A673 (cell line): ENCODE results near the gene MPV17L2. TPM values are rescaled to one million over a fixed set of nuclear protein-coding genes. Genes with fewer than 3 reads are reported as not detected.
A peak's percentile ranks its signal among the peaks of the same experiment; 100 is the strongest.

Source experiments
- BruUV-seq: library from RNA; stranded (reverse); fragments of 400-500 nt; replicated peaks from 2 replicates; lab custom pipeline; 2021; lab: Mats Ljungman, UMichigan
- CTCF ChIA-PET: fragments of 300-600 bp; sonication (Branson Sonifier 250); formaldehyde crosslinking; loops from one replicate; lab custom pipeline; 2022; ENCODE audit warnings: antibody characterized with exemption; lab: Charles Lee
- POLR2A ChIA-PET: fragments of 300-600 bp; sonication (Branson Sonifier 250); formaldehyde crosslinking; loops from one replicate; lab custom pipeline; 2022; ENCODE audit warnings: antibody characterized with exemption; ENCODE audit not compliant: low non-redundant PET; lab: Charles Lee
- DNase-seq: peaks from one replicate; pipeline ENCODE4 v3.0.0-alpha.2; 2015; ENCODE audit warnings: low spot score
- H3K27ac ChIP-seq: fragments of 200-600 bp; sonication (generic); 2 replicates; pipeline ENCODE4 v1.5.1; 2016; ENCODE audit warnings: mixed run types, low read depth, mild to moderate bottlenecking, mixed read lengths, antibody characterized with exemption, low read length; ENCODE audit not compliant: poor library complexity, severe bottlenecking
- H3K27me3 ChIP-seq: fragments of 200-600 bp; sonication (generic); replicated peaks from 2 replicates; pipeline ENCODE4 v1.6.1; 2017; ENCODE audit warnings: mixed run types, low read depth, mild to moderate bottlenecking, mixed read lengths, antibody characterized with exemption, low read length; ENCODE audit not compliant: insufficient read depth, poor library complexity
- H3K36me3 ChIP-seq: fragments of 200-600 bp; sonication (generic); 2 replicates; pipeline ENCODE4 v1.6.1; 2016; ENCODE audit warnings: mixed run types, mild to moderate bottlenecking, mixed read lengths, antibody characterized with exemption, low read length; ENCODE audit not compliant: insufficient read depth, poor library complexity, severe bottlenecking
- H3K4me1 ChIP-seq: fragments of 200-600 bp; sonication (generic); 2 replicates; pipeline ENCODE4 v1.6.1; 2017; ENCODE audit warnings: mixed run types, mild to moderate bottlenecking, mixed read lengths, antibody characterized with exemption, low read length; ENCODE audit not compliant: insufficient read depth, poor library complexity, severe bottlenecking
- H3K4me3 ChIP-seq: fragments of 200-600 bp; sonication (generic); 2 replicates; pipeline ENCODE4 v1.5.1; 2016; ENCODE audit warnings: low read depth, mixed run types, mild to moderate bottlenecking, mixed read lengths, low read length; ENCODE audit not compliant: poor library complexity, severe bottlenecking
- H3K9me3 ChIP-seq: fragments of 200-600 bp; sonication (generic); 2 replicates; pipeline ENCODE4 v1.6.1; 2016; ENCODE audit warnings: mixed run types, low read depth, mild to moderate bottlenecking, mixed read lengths, antibody characterized with exemption, low read length; ENCODE audit not compliant: poor library complexity, severe bottlenecking
- EZH2 ChIP-seq: fragments of 200-600 bp; sonication (generic); IDR thresholded peaks from 2 replicates; pipeline ENCODE4 v1.6.1; 2017; ENCODE audit warnings: borderline replicate concordance, low read depth, mild to moderate bottlenecking, mixed read lengths, antibody characterized with exemption, low read length; ENCODE audit not compliant: poor library complexity, severe bottlenecking
- intact Hi-C: fragments of 100-400 bp; cut with micrococcal nuclease; formaldehyde crosslinking; loops from one replicate; pipeline ENCODE4 v1.10.0; 2022; ENCODE audit not compliant: unreplicated experiment
- total RNA-seq: library from RNA; stranded (reverse); gene quantifications from 2 replicates; pipeline ENCODE4 v1.2.3, GENCODE V29; 2021
- TF ChIP-seq, protein P1 (sequence below): fragments of 300-800, 200-600 bp; sonication (generic); conservative IDR thresholded peaks from 2 replicates; pipeline ENCODE4 v1.5.1; 2017; ENCODE audit warnings: low read depth, mild to moderate bottlenecking, antibody characterized with exemption, low read length, moderate library complexity, mixed read lengths

Gene MPV17L2
- total RNA-seq, 1 experiment from 2014 or later, result 20.2 TPM

DNA sequence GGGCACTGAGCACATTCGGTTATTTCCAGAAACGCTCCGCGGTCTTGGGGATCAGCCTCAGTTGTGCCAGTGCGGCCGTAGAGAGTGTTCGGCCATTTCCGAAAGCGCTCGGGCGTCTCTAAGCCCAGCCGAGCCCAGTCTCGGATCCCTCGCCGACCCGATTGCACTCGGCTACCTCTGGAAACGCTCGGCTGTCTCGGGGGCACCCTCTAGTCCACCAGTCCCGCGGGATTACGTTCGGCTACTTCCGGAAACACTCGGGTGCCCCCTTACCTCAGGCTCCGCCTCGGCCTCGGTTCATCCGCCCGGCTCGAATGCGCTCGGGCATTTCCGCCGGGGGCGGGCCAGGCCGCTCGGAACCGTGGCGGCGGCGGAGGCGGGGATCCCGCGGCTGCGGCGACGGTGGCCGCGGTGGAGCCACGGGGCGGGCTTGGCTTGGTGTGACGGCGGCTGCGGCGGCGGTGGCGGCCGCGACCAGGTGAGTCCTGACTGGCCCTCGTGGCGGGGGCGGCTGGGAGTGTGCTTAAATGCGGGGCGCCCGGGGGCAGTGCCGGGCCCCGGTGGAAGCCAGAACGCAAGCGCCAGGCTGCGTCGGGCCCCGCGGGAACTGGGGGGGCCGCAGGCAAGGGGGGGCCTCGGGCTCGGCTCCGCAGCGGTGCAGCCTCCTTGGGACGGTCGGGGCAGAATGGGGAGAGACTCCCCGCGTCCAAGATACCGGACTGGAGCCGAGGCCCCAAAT lies 40.0 kb upstream of the MPV17L2 start, which contains the start of gene PIK3R2:
TSS of gene PIK3R2 (plus strand) at position 347 of the 739 bp plus-strand sequence. CDS start 2,717 bp downstream, outside the sequence.
- DNase-seq, result peak; percentile 99
- Histone ChIP-seq H3K36me3 (peaks cover 10% of the 10 kb centered on the region), H3K27me3 (no peaks in the 10 kb centered on the region), H3K4me1 (peaks cover 7% of the 10 kb centered on the region), H3K27ac (peak within 1 kb of the TSS; percentile 93), H3K4me3 (peak within 1 kb of the TSS; percentile 96), H3K9me3 (no peaks in the 10 kb centered on the region)
- no TSS peak for BruUV-seq
- TF ChIP-seq, protein P1, sequence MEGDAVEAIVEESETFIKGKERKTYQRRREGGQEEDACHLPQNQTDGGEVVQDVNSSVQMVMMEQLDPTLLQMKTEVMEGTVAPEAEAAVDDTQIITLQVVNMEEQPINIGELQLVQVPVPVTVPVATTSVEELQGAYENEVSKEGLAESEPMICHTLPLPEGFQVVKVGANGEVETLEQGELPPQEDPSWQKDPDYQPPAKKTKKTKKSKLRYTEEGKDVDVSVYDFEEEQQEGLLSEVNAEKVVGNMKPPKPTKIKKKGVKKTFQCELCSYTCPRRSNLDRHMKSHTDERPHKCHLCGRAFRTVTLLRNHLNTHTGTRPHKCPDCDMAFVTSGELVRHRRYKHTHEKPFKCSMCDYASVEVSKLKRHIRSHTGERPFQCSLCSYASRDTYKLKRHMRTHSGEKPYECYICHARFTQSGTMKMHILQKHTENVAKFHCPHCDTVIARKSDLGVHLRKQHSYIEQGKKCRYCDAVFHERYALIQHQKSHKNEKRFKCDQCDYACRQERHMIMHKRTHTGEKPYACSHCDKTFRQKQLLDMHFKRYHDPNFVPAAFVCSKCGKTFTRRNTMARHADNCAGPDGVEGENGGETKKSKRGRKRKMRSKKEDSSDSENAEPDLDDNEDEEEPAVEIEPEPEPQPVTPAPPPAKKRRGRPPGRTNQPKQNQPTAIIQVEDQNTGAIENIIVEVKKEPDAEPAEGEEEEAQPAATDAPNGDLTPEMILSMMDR, result peak; percentile 48; the same call in 1 of the 2 replicates
- TF ChIP-seq EZH2, result no peak
- CTCF ChIA-PET, result interaction anchor here (0.6 to 2.0 kb wide), 3 partner anchors 8 to 658 kb away, joined by 3 to 11 read pairs (median 3); no protein-coding TSS in a partner anchor
- POLR2A ChIA-PET, result interaction anchor here (0.6 kb wide), 1 partner anchor 633 kb away, joined by 7 read pairs; no protein-coding TSS in a partner anchor
- intact Hi-C loops, result loop anchor here (2.0 to 5.0 kb wide), 4 partner anchors 40 to 169 kb away; partner anchors contain the start of genes ARRDC2, LSM4 and MPV17L2

DNA sequence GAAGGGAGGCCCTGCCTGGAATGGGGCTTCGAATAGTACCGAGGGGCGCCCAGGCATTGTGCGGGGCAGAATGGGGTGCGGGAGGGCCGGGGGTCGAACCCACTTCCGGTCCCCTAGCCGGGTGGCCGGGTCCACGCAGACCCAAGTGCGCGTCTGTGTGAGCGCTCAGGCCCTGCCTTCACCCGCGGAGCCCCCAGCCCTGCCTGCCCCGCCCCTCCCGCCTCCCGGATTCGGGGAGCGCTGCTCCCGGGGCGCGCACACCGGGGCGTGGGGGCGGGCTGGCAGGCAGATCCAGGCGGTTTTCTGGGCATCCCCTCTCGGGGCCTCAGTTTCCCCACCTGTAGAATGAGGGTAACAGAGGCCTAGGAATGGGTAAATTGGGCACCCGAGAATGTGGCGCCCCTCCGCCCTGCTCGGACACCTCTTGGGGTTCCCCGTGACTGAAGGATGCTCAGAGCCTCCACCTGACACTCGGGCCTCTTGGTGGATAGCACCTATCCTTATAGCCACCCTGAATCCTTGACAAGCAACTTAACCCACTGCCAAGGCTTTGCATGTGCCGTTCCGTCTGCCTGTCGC lies 39.4 kb upstream of the MPV17L2 start:
- ChIA-PET CTCF (no interaction called here), POLR2A (no interaction called here)
- H3K27ac ChIP-seq, result peak overlapping the region; percentile 93
- TF ChIP-seq, protein P1, result no peak
- TF ChIP-seq EZH2, result no peak
- H3K9me3 ChIP-seq, result no peaks in the 10 kb centered on the region
- H3K4me3 ChIP-seq, result peak overlapping the region; percentile 96
- peaks cover 10% of the 10 kb centered on the region for H3K36me3 ChIP-seq
- intact Hi-C loops, result loop anchor here (2.0 to 5.0 kb wide), 4 partner anchors 39 to 169 kb away; partner anchors contain the start of genes ARRDC2, LSM4 and MPV17L2
- peaks cover 7% of the 10 kb centered on the region for H3K4me1 ChIP-seq
- DNase-seq, result no peak
- BruUV-seq, result TSS peak; percentile 14
- no peaks in the 10 kb centered on the region for H3K27me3 ChIP-seq

DNA sequence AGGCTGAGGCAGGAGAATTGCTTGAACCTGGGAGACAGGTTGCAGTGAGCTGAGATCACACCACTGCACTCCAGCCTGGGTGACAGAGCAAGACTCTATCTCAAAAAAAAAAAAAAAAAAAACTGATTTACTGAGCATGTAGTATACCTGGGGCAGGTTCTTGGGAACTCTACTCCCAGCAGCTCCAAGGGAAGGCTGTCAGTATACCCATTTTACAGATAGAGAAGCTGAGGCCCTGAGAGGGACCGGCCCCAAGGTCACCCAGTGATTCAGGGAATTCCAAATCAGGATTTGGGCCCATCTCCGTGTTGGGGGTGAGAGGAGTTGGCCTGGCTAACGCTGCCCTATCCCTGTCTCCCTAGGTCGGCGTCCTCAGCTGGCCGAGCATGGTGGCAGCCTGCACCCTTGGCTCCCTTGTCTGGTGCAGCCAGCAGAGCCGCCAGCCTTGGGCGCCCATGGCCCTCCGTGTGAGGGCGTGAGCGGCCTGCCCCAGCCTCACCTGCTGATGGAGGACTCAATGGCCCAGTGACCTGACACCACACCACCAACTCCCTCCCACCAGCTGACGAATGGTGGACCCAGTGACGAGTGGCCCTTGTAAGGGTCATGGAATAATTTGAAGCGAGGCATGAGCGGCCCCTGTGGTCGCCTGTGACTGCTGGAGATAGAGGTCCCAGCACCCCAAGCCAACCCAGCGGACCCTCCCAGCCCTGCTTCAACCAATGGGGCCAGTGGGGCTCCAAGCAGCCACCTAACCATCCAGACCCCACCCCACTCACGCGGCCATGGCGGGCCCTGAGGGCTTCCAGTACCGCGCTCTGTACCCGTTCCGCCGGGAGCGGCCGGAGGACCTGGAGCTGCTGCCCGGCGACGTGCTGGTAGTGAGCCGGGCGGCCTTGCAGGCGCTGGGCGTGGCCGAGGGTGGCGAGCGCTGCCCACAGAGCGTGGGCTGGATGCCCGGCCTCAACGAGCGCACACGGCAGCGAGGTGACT lies 37.6 kb upstream of the MPV17L2 start:
- no peak for DNase-seq
- peaks cover 10% of the 10 kb centered on the region for H3K36me3 ChIP-seq
- peaks cover 7% of the 10 kb centered on the region for H3K4me1 ChIP-seq
- BruUV-seq, result no TSS peak
- ChIA-PET CTCF (interaction anchor here (0.7 kb wide), 1 partner anchor 233 kb away, joined by 5 read pairs; no protein-coding TSS in a partner anchor), POLR2A (no interaction called here)
- H3K9me3 ChIP-seq, result no peaks in the 10 kb centered on the region
- intact Hi-C loops, result no loop called here
- H3K4me3 ChIP-seq, result no peak overlapping the region
- no peaks in the 10 kb centered on the region for H3K27me3 ChIP-seq
- TF ChIP-seq EZH2, result no peak
- TF ChIP-seq, protein P1, result no peak
- H3K27ac ChIP-seq, result no peak overlapping the region
